Astrocyte of the spinal cord (primary cell): ENCODE data around the gene ZNF75A.

ENCODE experiments used
- DNase-seq: peaks from one replicate; pipeline ENCODE4 v3.0.0; 2011; ENCODE audit warnings: low read depth, low spot score
- H3K4me3 ChIP-seq: 2 replicates; pipeline ENCODE4 v1.5.1; 2011; ENCODE audit warnings: low read depth, mild to moderate bottlenecking, low read length, moderate library complexity
- CTCF ChIP-seq: IDR thresholded peaks from 2 replicates; pipeline ENCODE4 v1.5.1; 2012; ENCODE audit warnings: low read depth, mild to moderate bottlenecking, low read length, inconsistent platforms
- in situ Hi-C: cut with HindIII; loops from 2 replicates; pipeline ENCODE4 v1.10.0; 2017; ENCODE audit warnings: low sequenced_read_pairs

Gene ZNF75A

GRCh38 chr16:3328643-3329042, 23.3 kb downstream of the ZNF75A start:
- TF ChIP-seq CTCF, result no peak
- in situ Hi-C loops, result no loop called here
- DNase-seq, result no peak
- H3K4me3 ChIP-seq, result no peak overlapping the region

- TF ChIP-seq CTCF, result no peak
- DNase-seq, result no peak
- H3K4me3 ChIP-seq, result no peak overlapping the region
- in situ Hi-C loops, result no loop called here
Observed at GRCh38 chr16:3346041-3346440, 40.7 kb downstream of the ZNF75A start.

GRCh38 chr16:3347586-3347985, 42.3 kb downstream of the ZNF75A start:
- no peak overlapping the region for H3K4me3 ChIP-seq
- no peak for DNase-seq
- in situ Hi-C loops, result no loop called here
- no peak for TF ChIP-seq CTCF

GRCh38 chr16:3348547-3349167, 43.4 kb downstream of the ZNF75A start:
- no peak overlapping the region for H3K4me3 ChIP-seq
- no peak for TF ChIP-seq CTCF
- no peak for DNase-seq
- in situ Hi-C loops, result no loop called here

- DNase-seq, result no peak
- in situ Hi-C loops, result no loop called here
- no peak overlapping the region for H3K4me3 ChIP-seq
- TF ChIP-seq CTCF, result no peak
Observed at GRCh38 chr16:3349175-3349574, 43.9 kb downstream of the ZNF75A start.

- H3K4me3 ChIP-seq, result no peak within 1 kb of the TSS
- DNase-seq, result no peak
- TF ChIP-seq CTCF, result no peak
- in situ Hi-C loops, result no loop called here
Observed at GRCh38 chr16:3355589-3355988, 50.3 kb downstream of the ZNF75A start, which contains the start of gene OR2C1. TSS of gene OR2C1 (plus strand) at chr16:3355889. CDS start at chr16:3355941, 52 bp downstream.
